ENCODE measurements around the gene CD72. TPM values are rescaled to one million over a fixed set of nuclear protein-coding genes. Genes with fewer than 3 reads are reported as not detected.

Gene CD72
- total and polyA plus RNA-seq, 7 donors = 0.46 to 1.2 (median 0.66) TPM

GRCh38 chr9:35560625-35561337 is 57.4 kb downstream of the CD72 start:
- TF ChIP-seq CTCF (IDR thresholded peaks at IDR 0.05) = no peak
- no peaks in the 10 kb centered on the region for H3K27me3 ChIP-seq (ENCODE audit: insufficient read depth in 3 of 3, low read length in 2 of 3)
- H3K36me3 ChIP-seq (ENCODE audit: insufficient read depth in 1 of 2, low read depth in 1 of 2) = peaks cover 0 to 49% of the 10 kb centered on the region in 2 donors
- intact Hi-C loops (cut with DNase I) = loop anchor here (2.0 to 10.0 kb wide), 3 partner anchors 70 to 443 kb away; partner anchors contain the start of genes ATOSB (in 1 of the 2) and RUSC2 (in 1 of the 2)
- DNase-seq = peak; percentile 55 to 84
- H3K4me3 ChIP-seq = peak overlapping the region; percentile 11
- 36 to 54% (median 38%) methylated on average over 21 to 24 of the region's 24 CpGs for WGBS, 3 donors
- H3K27ac ChIP-seq = peak overlapping the region; percentile 90
- no peaks in the 10 kb centered on the region for H3K9me3 ChIP-seq
- peak; percentile 11 to 23 (median 16) for ATAC-seq
- H3K4me1 ChIP-seq = peaks cover 84% of the 10 kb centered on the region

Other genes starting within 250 kb of the CD72 start
- 100 to 1,000 TPM in 1 of 4 donors, 10 to 100 TPM in 3; 34.4 to 101 (median 72.1) TPM for gene RUSC2, start 128.3 kb downstream of the CD72 start, total RNA-seq
- gene RUSC2, start 128.3 kb downstream of the CD72 start, polyA plus RNA-seq = 10 to 100 TPM; 37.1 to 53.9 (median 45.7) TPM
- gene TESK1, start 13.2 kb downstream of the CD72 start, total RNA-seq = 10 to 100 TPM; 44.4 to 81.0 (median 56.8) TPM
- gene TESK1, start 13.2 kb downstream of the CD72 start, polyA plus RNA-seq = 10 to 100 TPM; 59.4 to 73.6 (median 70.7) TPM
- under 1 TPM; 0.23 to 0.34 (median 0.28) TPM for gene SIT1, start 32.5 kb upstream of the CD72 start, total RNA-seq
- under 1 TPM in 2 of 3 donors, not detected in 1; 0.08 to 0.10 TPM for gene SIT1, start 32.5 kb upstream of the CD72 start, polyA plus RNA-seq
- gene RMRP, start 39.6 kb upstream of the CD72 start, total RNA-seq = over 10,000 TPM in 1 of 4 donors, 1,000 to 10,000 TPM in 3; 3,787 to 10,280 (median 6,744) TPM
- 10 to 100 TPM in 1 of 3 donors, not detected in 2; 26.8 TPM for gene RMRP, start 39.6 kb upstream of the CD72 start, polyA plus RNA-seq
- 10 to 100 TPM; 15.4 to 39.4 (median 27.5) TPM for gene CCDC107, start 39.9 kb upstream of the CD72 start, total RNA-seq
- 10 to 100 TPM; 21.5 to 49.4 (median 36.3) TPM for gene CCDC107, start 39.9 kb upstream of the CD72 start, polyA plus RNA-seq
- under 1 TPM in 3 of 4 donors, not detected in 1; 0.07 to 0.21 (median 0.10) TPM for gene ARHGEF39, start 46.8 kb upstream of the CD72 start, total RNA-seq
- gene ARHGEF39, start 46.8 kb upstream of the CD72 start, polyA plus RNA-seq = under 1 TPM; 0.20 to 0.79 (median 0.29) TPM
- not detected for gene CA9, start 55.5 kb upstream of the CD72 start, total RNA-seq
- under 1 TPM; 0.03 to 0.49 (median 0.05) TPM for gene CA9, start 55.5 kb upstream of the CD72 start, polyA plus RNA-seq
- over 10,000 TPM in 1 of 4 donors, 1,000 to 10,000 TPM in 3; 6,047 to 11,456 (median 7,939) TPM for gene TPM2, start 71.5 kb upstream of the CD72 start, total RNA-seq
- over 10,000 TPM in 2 of 3 donors, 1,000 to 10,000 TPM in 1; 6,654 to 16,334 (median 13,470) TPM for gene TPM2, start 71.5 kb upstream of the CD72 start, polyA plus RNA-seq
- gene TLN1, start 113.8 kb upstream of the CD72 start, total RNA-seq = 100 to 1,000 TPM; 146 to 212 (median 152) TPM
- gene TLN1, start 113.8 kb upstream of the CD72 start, polyA plus RNA-seq = 100 to 1,000 TPM in 1 of 3 donors, 10 to 100 TPM in 2; 88.2 to 320 (median 96.5) TPM
- gene CREB3, start 114.3 kb upstream of the CD72 start, total RNA-seq = 10 to 100 TPM; 16.1 to 22.4 (median 20.5) TPM
- gene CREB3, start 114.3 kb upstream of the CD72 start, polyA plus RNA-seq = 10 to 100 TPM; 20.9 to 55.1 (median 27.8) TPM
- gene GBA2, start 130.8 kb upstream of the CD72 start, total RNA-seq = 10 to 100 TPM; 36.1 to 83.6 (median 50.1) TPM
- gene GBA2, start 130.8 kb upstream of the CD72 start, polyA plus RNA-seq = 100 to 1,000 TPM in 1 of 3 donors, 10 to 100 TPM in 2; 47.0 to 107 (median 47.4) TPM
- 10 to 100 TPM; 32.3 to 51.0 (median 37.4) TPM for gene RGP1, start 130.9 kb upstream of the CD72 start, total RNA-seq
- gene RGP1, start 130.9 kb upstream of the CD72 start, polyA plus RNA-seq = 10 to 100 TPM; 10.7 to 34.6 (median 24.0) TPM
- gene MSMP, start 135.9 kb upstream of the CD72 start, total RNA-seq = not detected
- gene MSMP, start 135.9 kb upstream of the CD72 start, polyA plus RNA-seq = 1 to 10 TPM in 1 of 3 donors, under 1 TPM in 1, not detected in 1; 0.16 to 1.2 TPM
- gene NPR2, start 173.2 kb upstream of the CD72 start, total RNA-seq = 10 to 100 TPM; 14.7 to 28.4 (median 18.3) TPM
- 10 to 100 TPM in 1 of 3 donors, 1 to 10 TPM in 2; 8.7 to 27.2 (median 9.2) TPM for gene NPR2, start 173.2 kb upstream of the CD72 start, polyA plus RNA-seq
- gene SPAG8, start 193.8 kb upstream of the CD72 start, total RNA-seq = 1 to 10 TPM in 1 of 4 donors, under 1 TPM in 3; 0.39 to 1.3 (median 0.94) TPM
- 1 to 10 TPM in 1 of 3 donors, under 1 TPM in 2; 0.25 to 1.2 (median 0.56) TPM for gene SPAG8, start 193.8 kb upstream of the CD72 start, polyA plus RNA-seq
- gene HINT2, start 196.6 kb upstream of the CD72 start, total RNA-seq = 10 to 100 TPM; 36.5 to 53.9 (median 42.3) TPM
- 10 to 100 TPM; 43.8 to 64.7 (median 48.1) TPM for gene HINT2, start 196.6 kb upstream of the CD72 start, polyA plus RNA-seq
- gene FAM221B, start 210.3 kb upstream of the CD72 start, total RNA-seq = not detected
- gene FAM221B, start 210.3 kb upstream of the CD72 start, polyA plus RNA-seq = not detected
- 10 to 100 TPM in 2 of 4 donors, 1 to 10 TPM in 2; 8.9 to 18.5 (median 11.6) TPM for gene TMEM8B, start 210.8 kb upstream of the CD72 start, total RNA-seq
- 1 to 10 TPM; 2.8 to 5.9 (median 3.9) TPM for gene TMEM8B, start 210.8 kb upstream of the CD72 start, polyA plus RNA-seq